Smooth muscle cell (in vitro differentiated cells): ENCODE data around the gene MGA. TPM values are rescaled to one million over a fixed set of nuclear protein-coding genes. Genes with fewer than 3 reads are reported as not detected.

ENCODE experiments used
- DNase-seq: peaks from one replicate; lab custom pipeline; 2025; ENCODE audit not compliant: unreplicated experiment; lab: John Stamatoyannopoulos, UW
- H2AFZ ChIP-seq: fragments of 200-600 bp; sonication (generic); 2 replicates; pipeline ENCODE4 v1.6.0; 2016; ENCODE audit warnings: antibody characterized with exemption, low read depth, mild to moderate bottlenecking
- H3F3A ChIP-seq: fragments of 200-600 bp; sonication (generic); 2 replicates; pipeline ENCODE4 v1.6.0; 2017; ENCODE audit warnings: antibody characterized with exemption, low read depth
- H3K27ac ChIP-seq: fragments of 200-600 bp; sonication (generic); 2 replicates; pipeline ENCODE4 v1.5.1; 2016; ENCODE audit warnings: low read depth, mild to moderate bottlenecking
- H3K27me3 ChIP-seq: fragments of 200-600 bp; sonication (generic); 2 replicates; pipeline ENCODE4 v1.6.1; 2016; ENCODE audit warnings: low read depth, mild to moderate bottlenecking
- H3K36me3 ChIP-seq: fragments of 200-600 bp; sonication (generic); 2 replicates; pipeline ENCODE4 v1.5.1; 2016; ENCODE audit warnings: low read depth
- H3K4me1 ChIP-seq: fragments of 200-600 bp; sonication (generic); 2 replicates; pipeline ENCODE4 v1.5.1; 2016; ENCODE audit warnings: low read depth
- H3K4me2 ChIP-seq: fragments of 200-600 bp; sonication (generic); 2 replicates; pipeline ENCODE4 v1.6.0; 2016; ENCODE audit warnings: mild to moderate bottlenecking
- H3K4me3 ChIP-seq: fragments of 200-600 bp; sonication (generic); 2 replicates; pipeline ENCODE4 v1.5.1; 2016; ENCODE audit warnings: mild to moderate bottlenecking
- H3K79me2 ChIP-seq: fragments of 200-600 bp; sonication (generic); 2 replicates; pipeline ENCODE4 v1.6.0; 2016; ENCODE audit warnings: low read depth, mild to moderate bottlenecking
- H3K9ac ChIP-seq: fragments of 200-600 bp; sonication (generic); 2 replicates; pipeline ENCODE4 v1.6.0; 2016; ENCODE audit warnings: low read depth
- H3K9me3 ChIP-seq: fragments of 200-600 bp; sonication (generic); replicated peaks from 2 replicates; pipeline ENCODE4 v1.5.1; 2016; ENCODE audit warnings: low read depth
- H4K20me1 ChIP-seq: fragments of 200-600 bp; sonication (generic); 2 replicates; pipeline ENCODE4 v1.6.0; 2016; ENCODE audit warnings: low read depth
- CTCF ChIP-seq: fragments of 200-600 bp; sonication (generic); IDR thresholded peaks from 2 replicates; pipeline ENCODE4 v1.5.1; 2017; ENCODE audit warnings: borderline replicate concordance, mild to moderate bottlenecking, antibody characterized with exemption; ENCODE audit not compliant: insufficient read depth, poor library complexity, severe bottlenecking
- WGBS: methylation state at CpG from one replicate; pipeline ENCODE4 v1.1.7; 2016; ENCODE audit warnings: low lambda C conversion rate; 5-methylcytosine and 5-hydroxymethylcytosine counted together
- polyA plus RNA-seq: library from polyadenylated mRNA; unstranded; fragments of >200 nt; fragmentation: Nextera tagmentation; extraction: Ambion mirVana; gene quantifications from 2 replicates; pipeline ENCODE4 v1.2.1, GENCODE V29; 2016
- total RNA-seq: library from RNA; depleted of rRNA; stranded (reverse); fragments of >200 nt; gene quantifications from 2 replicates; pipeline ENCODE4 v1.2.3, GENCODE V29; 2014

The MGA gene
- total and polyA plus RNA-seq, 2 experiments from 2014 or later: 5.5 to 52.9 TPM

GRCh38 chr15:41675337-41675736 lies 15.1 kb downstream of the MGA start:
- Histone ChIP-seq H3K4me1 (no peaks in the 10 kb centered on the region), H4K20me1 (peaks cover 96% of the 10 kb centered on the region), H3K4me2 (no peak overlapping the region), H3K79me2 (peaks cover 98% of the 10 kb centered on the region), H3K36me3 (no peaks in the 10 kb centered on the region), H3K4me3 (no peak overlapping the region), H3K9me3 (no peaks in the 10 kb centered on the region), H2AFZ (no peak overlapping the region), H3K27me3 (no peaks in the 10 kb centered on the region), H3K27ac (no peak overlapping the region), H3F3A (no peaks in the 10 kb centered on the region), H3K9ac (no peak overlapping the region)
- no peak for TF ChIP-seq CTCF
- WGBS: 92% methylated on average over 4 of the region's 4 CpGs
- no peak for DNase-seq

- WGBS: 93% methylated on average over 4 of the region's 4 CpGs
- no peak overlapping the region for H3K9ac ChIP-seq
- peaks cover 98% of the 10 kb centered on the region for H4K20me1 ChIP-seq
- no peaks in the 10 kb centered on the region for H3K9me3 ChIP-seq
- no peaks in the 10 kb centered on the region for H3K36me3 ChIP-seq
- no peak overlapping the region for H2AFZ ChIP-seq
- H3K4me1 ChIP-seq: no peaks in the 10 kb centered on the region
- H3K4me3 ChIP-seq: no peak overlapping the region
- H3K4me2 ChIP-seq: no peak overlapping the region
- TF ChIP-seq CTCF: no peak
- H3K27ac ChIP-seq: no peak overlapping the region
- no peaks in the 10 kb centered on the region for H3F3A ChIP-seq
- peaks cover 98% of the 10 kb centered on the region for H3K79me2 ChIP-seq
- H3K27me3 ChIP-seq: no peaks in the 10 kb centered on the region
- DNase-seq: no peak
Observed at GRCh38 chr15:41678742-41679141, 18.5 kb downstream of the MGA start.

- no peak for DNase-seq
- H3K27ac ChIP-seq: peak overlapping the region; percentile 45
- H3K4me2 ChIP-seq: peak overlapping the region; percentile 1
- peaks cover 98% of the 10 kb centered on the region for H3K79me2 ChIP-seq
- no peaks in the 10 kb centered on the region for H3F3A ChIP-seq
- H3K9me3 ChIP-seq: no peaks in the 10 kb centered on the region
- no peak overlapping the region for H3K9ac ChIP-seq
- H4K20me1 ChIP-seq: peaks cover 97% of the 10 kb centered on the region
- H2AFZ ChIP-seq: no peak overlapping the region
- no peaks in the 10 kb centered on the region for H3K27me3 ChIP-seq
- H3K4me3 ChIP-seq: no peak overlapping the region
- 45% methylated on average over 4 of the region's 4 CpGs for WGBS
- H3K36me3 ChIP-seq: no peaks in the 10 kb centered on the region
- no peaks in the 10 kb centered on the region for H3K4me1 ChIP-seq
- no peak for TF ChIP-seq CTCF
Observed at GRCh38 chr15:41683955-41684354, 23.8 kb downstream of the MGA start.

- Histone ChIP-seq H3K4me3 (no peak overlapping the region), H3K4me1 (no peaks in the 10 kb centered on the region), H3K36me3 (no peaks in the 10 kb centered on the region), H4K20me1 (peaks cover 93% of the 10 kb centered on the region), H3F3A (no peaks in the 10 kb centered on the region), H3K79me2 (peaks cover 96% of the 10 kb centered on the region), H3K27me3 (no peaks in the 10 kb centered on the region), H3K9me3 (no peaks in the 10 kb centered on the region), H2AFZ (no peak overlapping the region), H3K9ac (no peak overlapping the region), H3K27ac (no peak overlapping the region), H3K4me2 (no peak overlapping the region)
- no peak for TF ChIP-seq CTCF
- 98% methylated on average over 2 of the region's 2 CpGs for WGBS
- no peak for DNase-seq
Observed at GRCh38 chr15:41688671-41689070, 28.5 kb downstream of the MGA start.
